ENCODE data around the gene FKBP15. TPM values are rescaled to one million over a fixed set of nuclear protein-coding genes. Genes with fewer than 3 reads are reported as not detected.
A peak's percentile ranks its signal among the peaks of the same experiment; 100 is the strongest.

The FKBP15 gene
- total and polyA plus RNA-seq, 2 of the 4 experiments (the other 2 are of a cell fraction), result 20.4 to 25.5 TPM

DNA sequence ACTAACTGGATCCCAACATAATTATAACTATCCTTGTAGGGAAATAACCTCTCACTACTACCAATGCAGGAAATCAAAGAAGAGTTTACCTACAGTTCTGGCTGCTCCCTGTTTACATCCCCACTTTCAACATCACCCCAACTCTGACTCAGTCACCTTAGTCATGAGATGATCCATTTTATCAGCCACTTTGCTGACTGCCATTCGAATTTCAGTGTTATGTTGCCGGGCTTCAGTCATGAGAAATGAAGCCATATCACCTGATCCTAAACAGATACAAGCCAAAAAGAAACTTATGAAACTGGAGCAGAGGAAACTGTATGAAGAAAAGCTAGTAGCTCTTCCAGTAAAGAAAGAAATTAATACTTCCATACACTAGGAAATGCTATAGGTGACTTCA is 36.5 kb downstream of the FKBP15 start:
- no peak overlapping the region for H3K18ac ChIP-seq (ENCODE audit: low read depth, low read length)
- BruUV-seq (replicated peaks), result no TSS peak
- DNase-seq (peak; percentile 49), ATAC-seq (ENCODE audit: low read depth) (no peak)
- H3K9me1 ChIP-seq (ENCODE audit: insufficient read depth, low read length), result peaks cover 15% of the 10 kb centered on the region
- H2BK5ac ChIP-seq (ENCODE audit: low read depth, low read length, poor library complexity, severe bottlenecking), result no peak overlapping the region
- H2AK9ac ChIP-seq (replicated peaks; ENCODE audit: low read depth, low read length, poor library complexity), result no peak overlapping the region
- H3K4me3 ChIP-seq (ENCODE audit: insufficient read depth, low read depth, low read length), result no peak overlapping the region
- H4K8ac ChIP-seq (ENCODE audit: low read depth in 2 of 2, low read length in 2 of 2), result no peak overlapping the region
- H3K9me3 ChIP-seq (ENCODE audit: control insufficient read depth, insufficient read depth, low read length), result no peaks in the 10 kb centered on the region
- H2BK20ac ChIP-seq (ENCODE audit: low read depth, low read length), result no peak overlapping the region
- POLR2A ChIA-PET (ENCODE audit: unreplicated experiment), result no interaction called here
- H3K23ac ChIP-seq (ENCODE audit: low read depth, low read length), result no peak overlapping the region
- H3K14ac ChIP-seq (replicated peaks; ENCODE audit: low read depth, low read length), result no peak overlapping the region
- H3K4me2 ChIP-seq (ENCODE audit: low read depth, low read length), result no peak overlapping the region
- peaks cover 7 to 20% of the 10 kb centered on the region in 2 experiments for H3K79me1 ChIP-seq (ENCODE audit: low read depth in 1 of 2, low read length in 2 of 2)
- H2AFZ ChIP-seq (replicated peaks; ENCODE audit: low read length, poor library complexity), result no peak overlapping the region
- H2AK5ac ChIP-seq (ENCODE audit: low read depth, low read length), result no peak overlapping the region
- no peak overlapping the region for H4K91ac ChIP-seq (ENCODE audit: insufficient read depth, low read depth, low read length)
- TF ChIP-seq CEBPB (IDR thresholded peaks at IDR 0.05; ENCODE audit: low read depth, low read length), result 0 out of 2 replicates have a peak, but pooled peaks have one; percentile 20
- TF ChIP-seq, protein P1, sequence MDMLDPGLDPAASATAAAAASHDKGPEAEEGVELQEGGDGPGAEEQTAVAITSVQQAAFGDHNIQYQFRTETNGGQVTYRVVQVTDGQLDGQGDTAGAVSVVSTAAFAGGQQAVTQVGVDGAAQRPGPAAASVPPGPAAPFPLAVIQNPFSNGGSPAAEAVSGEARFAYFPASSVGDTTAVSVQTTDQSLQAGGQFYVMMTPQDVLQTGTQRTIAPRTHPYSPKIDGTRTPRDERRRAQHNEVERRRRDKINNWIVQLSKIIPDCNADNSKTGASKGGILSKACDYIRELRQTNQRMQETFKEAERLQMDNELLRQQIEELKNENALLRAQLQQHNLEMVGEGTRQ (IDR thresholded peaks at IDR 0.05; ENCODE audit: low read depth, low read length), result no peak
- H3K36me3 ChIP-seq (ENCODE audit: control insufficient read depth, insufficient read depth, low read length), result peaks cover 23% of the 10 kb centered on the region
- no peak overlapping the region for H2BK15ac ChIP-seq (ENCODE audit: low read depth, low read length)
- H4K5ac ChIP-seq (ENCODE audit: low read depth, low read length), result no peak overlapping the region
- no peak overlapping the region for H3K56ac ChIP-seq (ENCODE audit: extremely low read depth, insufficient read depth, low read length)
- WGBS, 2 experiments (ENCODE audit: extremely low coverage in 2 of 2, insufficient read length in 1 of 2), result no CpG with 5 or more reads among the region's 2 CpGs
- no peak overlapping the region for H2BK120ac ChIP-seq (ENCODE audit: low read depth, low read length)
- CTCF ChIA-PET, result no interaction called here
- peaks cover 6% of the 10 kb centered on the region for H3K4me1 ChIP-seq (ENCODE audit: control insufficient read depth, insufficient read depth, low read length)
- no peaks in the 10 kb centered on the region for H4K20me1 ChIP-seq (ENCODE audit: insufficient read depth, low read length)
- no peak overlapping the region for H3K9ac ChIP-seq (ENCODE audit: low read depth, low read length)
- no peak overlapping the region for H3K27ac ChIP-seq (ENCODE audit: insufficient read depth, low read length)
- no peak overlapping the region for H3K4ac ChIP-seq (ENCODE audit: low read depth, low read length)
- intact Hi-C loops (cut with micrococcal nuclease) (no loop called here), dilution Hi-C loops (cut with HindIII; ENCODE audit: low sequenced_read_pairs, unreplicated experiment) (no loop called here), in situ Hi-C loops (cut with MboI; ENCODE audit: low sequenced_read_pairs) (no loop called here)
- H3K27me3 ChIP-seq (ENCODE audit: control insufficient read depth, insufficient read depth, low read length), result no peaks in the 10 kb centered on the region

Measured in IMR-90 (cell line).